Lung (tissue), 12 donors: ENCODE results near the gene TMEM129. TPM values are rescaled to one million over a fixed set of nuclear protein-coding genes. Genes with fewer than 3 reads are reported as not detected.

ENCODE experiments used
- ATAC-seq: fragments of 200-7000 bp; cut with Tn5 transposase; one replicate; pipeline ENCODE4 v1.9.1; 2020; ENCODE audit warnings: moderate number of reproducible peaks; ENCODE audit not compliant: insufficient read depth, low FRiP score
- DNase-seq, 3 donors: peaks; one replicate each; pipeline ENCODE4 v3.0.0-alpha.2; 2013 to 2017
- H3K27ac ChIP-seq, 2 donors: one replicate each; pipeline ENCODE4 v1.5.1; 2013; ENCODE audit warnings: mild to moderate bottlenecking in 2 of 2, moderate library complexity in 2 of 2, control low read depth in 1 of 2, inconsistent platforms in 1 of 2, low read depth in 1 of 2, low read length in 1 of 2
- H3K27me3 ChIP-seq, 3 donors: one replicate each; pipeline ENCODE4 v1.5.1; 2013; ENCODE audit warnings: low read length in 2 of 3; ENCODE audit not compliant: control insufficient read depth in 3 of 3, insufficient read depth in 3 of 3
- H3K36me3 ChIP-seq, 4 donors: one replicate each; pipeline ENCODE4 v1.5.1; 2013; ENCODE audit warnings: low read length in 4 of 4, mild to moderate bottlenecking in 1 of 4, moderate library complexity in 1 of 4; ENCODE audit not compliant: control insufficient read depth in 4 of 4, insufficient read depth in 4 of 4
- H3K4me1 ChIP-seq, 5 donors: one replicate each; pipeline ENCODE4 v1.5.1; 2013; ENCODE audit warnings: low read length in 5 of 5, mild to moderate bottlenecking in 2 of 5, moderate library complexity in 1 of 5; ENCODE audit not compliant: control insufficient read depth in 5 of 5, insufficient read depth in 5 of 5
- H3K4me3 ChIP-seq: one replicate; pipeline ENCODE4 v1.5.1; 2013; ENCODE audit warnings: mild to moderate bottlenecking, control low read depth, moderate library complexity
- H3K9ac ChIP-seq, 2 donors: one replicate each; pipeline ENCODE4 v1.5.1; 2013; ENCODE audit warnings: low read length in 2 of 2, control low read depth in 1 of 2; ENCODE audit not compliant: insufficient read depth in 1 of 2
- H3K9me3 ChIP-seq, 4 donors: one replicate each; pipeline ENCODE4 v1.5.1; 2013; ENCODE audit warnings: low read length in 3 of 4, mild to moderate bottlenecking in 1 of 4, moderate library complexity in 1 of 4; ENCODE audit not compliant: control insufficient read depth in 4 of 4, insufficient read depth in 3 of 4
- CTCF ChIP-seq: IDR thresholded peaks from 2 replicates; pipeline ENCODE4 v1.5.1; 2012; ENCODE audit warnings: mild to moderate bottlenecking; ENCODE audit errors: control extremely low read depth, extremely low read depth
- WGBS, 2 donors: extraction: QIAGEN DNeasy Blood & Tissue Kit; methylation state at CpG; one replicate each; pipeline ENCODE4 v1.1.7; 2013; 5-methylcytosine and 5-hydroxymethylcytosine counted together
- polyA plus RNA-seq, 2 donors: library from polyadenylated mRNA; stranded (reverse); fragments of 200-250 nt; gene quantifications; one replicate each; pipeline ENCODE4 v1.2.1, GENCODE V29; 2013
- total RNA-seq, 2 donors: library from RNA; depleted of rRNA in 1 of 2; stranded (reverse); fragments of >200 nt in 1 of 2; gene quantifications; one replicate each; pipeline ENCODE4 v1.2.1, GENCODE V29; 2014 to 2021
- donor health status: control.
- donor health status: control.
- donor health status: Bipolar disorder and iron deficiency.
- donor health status: healthy.
- donor health status: DM: yes; HTN: yes; CAD: no.

The TMEM129 gene
- total and polyA plus RNA-seq, 4 donors: 16.6 to 45.2 (median 37.8) TPM

GRCh38 chr4:1743975-1744374 is 22.9 kb upstream of the TMEM129 start:
- ATAC-seq: no peak
- no peak overlapping the region for H3K27ac ChIP-seq
- H3K36me3 ChIP-seq: peaks cover 0 to 27% (median 6%) of the 10 kb centered on the region in 4 donors
- WGBS, 2 donors: 90 to 91% methylated on average over 6 of the region's 6 CpGs
- DNase-seq: no peak
- TF ChIP-seq CTCF: no peak
- peaks cover 0 to 9% (median 0%) of the 10 kb centered on the region in 5 donors for H3K4me1 ChIP-seq
- H3K4me3 ChIP-seq: no peak overlapping the region
- no peaks in the 10 kb centered on the region for H3K27me3 ChIP-seq
- H3K9me3 ChIP-seq: peaks cover 0 to 3% (median 0%) of the 10 kb centered on the region in 4 donors
- no peak overlapping the region for H3K9ac ChIP-seq

- ATAC-seq: no peak
- Histone ChIP-seq H3K27me3 (no peaks in the 10 kb centered on the region), H3K27ac (no peak overlapping the region), H3K9me3 (peaks cover 0 to 5% (median 0%) of the 10 kb centered on the region in 4 donors), H3K4me1 (peaks cover 0 to 8% (median 0%) of the 10 kb centered on the region in 5 donors), H3K9ac (no peak overlapping the region), H3K36me3 (peaks cover 0 to 27% (median 8%) of the 10 kb centered on the region in 4 donors), H3K4me3 (no peak overlapping the region)
- DNase-seq: no peak
- 76 to 91% methylated on average over 12 of the region's 12 CpGs for WGBS, 2 donors
- TF ChIP-seq CTCF: no peak
These were observed 22.4 kb upstream of the TMEM129 start for GRCh38 chr4:1743551-1743950.

- no peak for TF ChIP-seq CTCF
- no peak for ATAC-seq
- no peaks in the 10 kb centered on the region for H3K27me3 ChIP-seq
- H3K4me1 ChIP-seq: no peaks in the 10 kb centered on the region
- H3K4me3 ChIP-seq: no peak overlapping the region
- peaks cover 0 to 17% (median 0%) of the 10 kb centered on the region in 4 donors for H3K9me3 ChIP-seq
- H3K36me3 ChIP-seq: peaks cover 2 to 43% (median 21%) of the 10 kb centered on the region in 4 donors
- WGBS, 2 donors: 91 to 94% methylated on average over 17 of the region's 17 CpGs
- no peak for DNase-seq
- no peak overlapping the region for H3K27ac ChIP-seq
- no peak overlapping the region for H3K9ac ChIP-seq
These were observed 20.1 kb upstream of the TMEM129 start for GRCh38 chr4:1741208-1741607.

- DNase-seq (no peak), ATAC-seq (no peak)
- WGBS, 2 donors: 93 to 95% methylated on average over 22 of the region's 22 CpGs
- no peak for TF ChIP-seq CTCF
- Histone ChIP-seq H3K4me1 (no peaks in the 10 kb centered on the region), H3K9ac (no peak overlapping the region), H3K27me3 (no peaks in the 10 kb centered on the region), H3K9me3 (peaks cover 0 to 17% (median 0%) of the 10 kb centered on the region in 4 donors), H3K4me3 (no peak overlapping the region), H3K27ac (no peak overlapping the region), H3K36me3 (peaks cover 5 to 46% (median 26%) of the 10 kb centered on the region in 4 donors)
These were observed 19.0 kb upstream of the TMEM129 start for GRCh38 chr4:1740021-1740545.
